Epithelial cell of esophagus (primary cell): ENCODE measurements around the gene RCOR1.
"Not testable (repeated sequence)": the region's sequence is repeated elsewhere in the genome, so short reads cannot be mapped to it uniquely, and the experiment has no call there.

Experiments
- DNase-seq: peaks from one replicate; pipeline ENCODE4 v3.0.0; 2010; ENCODE audit warnings: low read depth
- H3K4me3 ChIP-seq: 2 replicates; pipeline ENCODE4 v1.5.1; 2011; ENCODE audit warnings: mild to moderate bottlenecking, low read length, control low read depth
- TF ChIP-seq, protein P1 (sequence below): IDR thresholded peaks from 2 replicates; pipeline ENCODE4 v1.5.1; 2011; ENCODE audit warnings: low read depth, mild to moderate bottlenecking, low read length, control low read depth, inconsistent platforms; ENCODE audit not compliant: insufficient read depth; ENCODE audit errors: missing control alignments

RCOR1 gene

DNA sequence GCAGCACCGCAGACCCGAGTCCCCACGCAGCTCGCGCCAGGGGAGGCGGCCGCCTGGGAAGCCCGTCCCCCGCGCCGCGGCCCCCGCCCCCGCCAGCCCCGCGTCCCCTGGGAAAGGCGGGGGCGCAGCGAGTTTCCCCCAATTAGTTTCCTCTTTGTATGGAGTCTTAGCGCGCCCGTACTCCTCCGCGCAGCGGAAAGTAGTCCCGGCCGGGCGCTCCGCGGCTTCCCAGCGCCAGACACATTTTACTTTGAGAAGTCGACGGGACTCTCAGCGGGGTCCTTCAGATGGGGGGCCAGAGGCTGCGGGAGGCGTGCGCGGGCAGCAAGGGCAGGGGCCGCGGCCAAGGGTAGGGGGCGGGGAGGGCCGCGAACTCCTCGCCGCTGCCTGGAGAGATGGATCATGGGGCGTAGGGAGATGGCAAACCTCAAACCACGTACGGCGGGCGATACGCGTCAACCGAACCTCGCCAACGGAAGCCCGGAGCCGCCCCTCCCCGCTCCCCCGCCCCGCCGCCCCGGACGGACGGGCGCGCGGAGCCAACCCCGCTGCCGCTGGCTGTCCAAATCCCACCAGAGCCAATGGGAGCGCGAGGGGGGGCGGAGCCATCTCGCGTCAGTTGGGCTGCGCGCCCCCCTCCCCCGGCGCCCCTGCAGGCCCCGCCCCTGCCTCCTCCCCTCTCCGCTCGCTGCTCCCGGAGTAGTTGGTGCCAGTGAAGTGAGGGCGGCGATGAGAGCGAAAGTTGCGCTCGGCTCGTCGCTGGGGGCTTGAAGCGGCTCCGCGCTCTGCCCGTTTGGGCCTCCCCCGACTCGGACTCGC is at the start of gene RCOR1:
Gene RCOR1, plus strand, starts transcription at position 706 of the 819 bp plus-strand sequence. CDS start 238 bp downstream, outside the sequence.
- DNase-seq, result peak; percentile 98
- peak within 1 kb of the TSS; percentile 80 for H3K4me3 ChIP-seq
- TF ChIP-seq, protein P1, sequence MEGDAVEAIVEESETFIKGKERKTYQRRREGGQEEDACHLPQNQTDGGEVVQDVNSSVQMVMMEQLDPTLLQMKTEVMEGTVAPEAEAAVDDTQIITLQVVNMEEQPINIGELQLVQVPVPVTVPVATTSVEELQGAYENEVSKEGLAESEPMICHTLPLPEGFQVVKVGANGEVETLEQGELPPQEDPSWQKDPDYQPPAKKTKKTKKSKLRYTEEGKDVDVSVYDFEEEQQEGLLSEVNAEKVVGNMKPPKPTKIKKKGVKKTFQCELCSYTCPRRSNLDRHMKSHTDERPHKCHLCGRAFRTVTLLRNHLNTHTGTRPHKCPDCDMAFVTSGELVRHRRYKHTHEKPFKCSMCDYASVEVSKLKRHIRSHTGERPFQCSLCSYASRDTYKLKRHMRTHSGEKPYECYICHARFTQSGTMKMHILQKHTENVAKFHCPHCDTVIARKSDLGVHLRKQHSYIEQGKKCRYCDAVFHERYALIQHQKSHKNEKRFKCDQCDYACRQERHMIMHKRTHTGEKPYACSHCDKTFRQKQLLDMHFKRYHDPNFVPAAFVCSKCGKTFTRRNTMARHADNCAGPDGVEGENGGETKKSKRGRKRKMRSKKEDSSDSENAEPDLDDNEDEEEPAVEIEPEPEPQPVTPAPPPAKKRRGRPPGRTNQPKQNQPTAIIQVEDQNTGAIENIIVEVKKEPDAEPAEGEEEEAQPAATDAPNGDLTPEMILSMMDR, result no peak

DNA sequence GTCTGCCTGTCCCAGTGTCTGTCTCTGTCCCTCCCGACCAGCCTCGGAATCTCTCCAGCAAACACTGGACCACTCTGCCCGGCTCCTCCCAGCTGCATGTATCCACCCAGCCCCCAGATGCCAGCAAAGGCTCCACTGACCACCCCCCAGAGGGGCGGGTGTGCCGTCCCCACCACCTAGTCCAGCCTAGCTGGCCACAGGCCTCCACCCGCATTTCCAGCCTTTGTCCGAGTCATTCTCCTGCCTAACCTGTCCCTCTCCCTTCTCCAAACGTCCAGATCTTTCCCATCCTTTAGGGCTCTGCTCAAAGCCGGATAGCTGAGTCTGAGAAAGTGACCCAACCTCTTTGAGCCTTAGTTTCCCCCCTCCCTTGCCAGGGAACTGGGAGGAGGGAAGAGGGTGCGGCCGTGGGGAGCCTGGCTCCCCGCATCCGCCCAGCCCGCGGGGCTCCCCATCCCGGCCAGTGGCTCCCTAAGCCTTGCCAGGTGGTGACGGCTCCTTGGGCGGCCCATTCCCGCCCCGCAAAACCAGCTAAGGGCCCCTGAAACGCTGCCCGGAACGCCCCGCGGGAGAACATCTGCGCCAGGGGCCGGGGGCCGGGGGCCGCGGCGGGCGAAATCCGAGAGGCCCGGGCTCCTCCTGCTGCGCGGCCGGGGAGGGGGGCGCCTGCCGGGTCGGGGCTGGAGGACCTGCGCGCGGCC is 48.3 kb upstream of the RCOR1 start:
- no peak overlapping the region for H3K4me3 ChIP-seq
- TF ChIP-seq, protein P1, result no peak
- DNase-seq, result peak; percentile 45

DNA sequence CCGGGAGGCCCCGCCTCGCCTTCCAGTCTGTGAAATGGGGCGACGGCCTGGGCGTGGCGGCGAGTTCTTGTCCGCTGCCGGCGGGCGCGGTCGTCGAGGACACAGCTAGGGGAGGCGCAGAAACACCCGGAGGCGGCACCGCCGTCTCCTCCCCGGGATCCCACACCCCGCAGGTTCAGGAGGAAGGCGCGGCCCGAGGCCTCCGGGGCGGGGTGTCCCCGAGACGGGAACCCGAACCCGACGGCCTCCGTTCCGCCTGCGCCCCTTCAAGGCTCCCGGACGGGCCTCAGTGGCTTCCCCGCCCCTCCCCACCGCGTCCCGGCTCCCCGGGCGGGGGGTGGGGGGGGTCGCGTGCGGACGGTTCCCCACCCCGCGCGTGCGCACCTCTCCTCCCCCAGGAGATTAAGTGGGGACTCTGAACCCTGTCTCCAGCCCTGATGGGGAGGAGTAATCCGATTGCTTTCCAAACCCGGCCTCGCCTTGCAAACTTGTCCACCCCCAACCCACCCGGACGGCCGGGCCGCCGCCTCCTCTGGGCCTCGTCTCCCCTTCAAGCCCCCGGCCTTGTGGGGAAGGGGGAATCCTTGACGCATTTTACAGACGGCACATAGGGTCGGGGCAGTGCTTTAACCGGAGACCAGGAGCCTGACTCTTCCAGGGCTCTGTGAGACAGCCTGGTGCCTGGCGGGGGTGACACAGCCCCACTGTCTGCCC is 47.5 kb upstream of the RCOR1 start:
- no peak overlapping the region for H3K4me3 ChIP-seq
- no peak for DNase-seq
- TF ChIP-seq, protein P1, result no peak

DNA sequence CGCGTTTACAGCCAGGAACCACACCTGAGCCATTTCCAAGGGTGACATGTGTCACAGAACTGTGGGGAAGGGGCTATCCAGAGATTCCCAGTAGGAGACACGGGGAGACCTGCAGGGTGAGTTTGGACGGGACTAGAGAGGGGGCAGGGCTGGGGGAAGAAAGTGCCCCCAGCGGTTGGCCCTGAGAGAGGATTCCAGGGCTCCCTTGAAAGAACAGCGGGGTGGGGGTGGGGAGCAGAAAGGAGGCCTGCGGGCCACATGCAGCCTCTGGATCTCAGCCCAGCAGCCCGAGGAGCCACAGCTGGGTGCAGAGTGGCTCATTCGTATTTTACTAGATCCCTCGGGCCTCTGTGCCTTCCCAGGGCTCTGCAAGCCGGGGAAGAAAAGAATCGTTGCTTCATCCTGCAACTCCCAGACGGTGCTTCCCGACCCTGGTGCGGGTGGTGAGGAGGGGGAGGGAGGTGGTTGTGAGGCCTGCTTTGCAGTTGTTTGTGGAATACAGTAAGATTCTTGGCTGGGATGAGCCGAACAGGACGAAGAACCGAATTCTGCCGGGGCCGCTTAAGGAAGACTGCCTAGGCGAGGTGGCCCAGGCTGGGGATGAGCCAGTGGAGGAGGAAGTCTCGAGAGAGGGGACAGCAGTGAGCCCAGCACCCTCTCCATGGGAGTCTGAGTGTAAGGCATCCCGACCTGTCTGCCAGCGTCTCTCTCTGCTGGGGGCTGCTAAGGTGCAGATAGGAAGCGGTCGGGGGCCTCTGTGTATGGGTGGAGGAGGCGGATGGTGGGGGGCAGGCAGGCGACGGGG is 46.8 kb upstream of the RCOR1 start:
- TF ChIP-seq, protein P1, result no peak
- no peak for DNase-seq
- no peak overlapping the region for H3K4me3 ChIP-seq

DNA sequence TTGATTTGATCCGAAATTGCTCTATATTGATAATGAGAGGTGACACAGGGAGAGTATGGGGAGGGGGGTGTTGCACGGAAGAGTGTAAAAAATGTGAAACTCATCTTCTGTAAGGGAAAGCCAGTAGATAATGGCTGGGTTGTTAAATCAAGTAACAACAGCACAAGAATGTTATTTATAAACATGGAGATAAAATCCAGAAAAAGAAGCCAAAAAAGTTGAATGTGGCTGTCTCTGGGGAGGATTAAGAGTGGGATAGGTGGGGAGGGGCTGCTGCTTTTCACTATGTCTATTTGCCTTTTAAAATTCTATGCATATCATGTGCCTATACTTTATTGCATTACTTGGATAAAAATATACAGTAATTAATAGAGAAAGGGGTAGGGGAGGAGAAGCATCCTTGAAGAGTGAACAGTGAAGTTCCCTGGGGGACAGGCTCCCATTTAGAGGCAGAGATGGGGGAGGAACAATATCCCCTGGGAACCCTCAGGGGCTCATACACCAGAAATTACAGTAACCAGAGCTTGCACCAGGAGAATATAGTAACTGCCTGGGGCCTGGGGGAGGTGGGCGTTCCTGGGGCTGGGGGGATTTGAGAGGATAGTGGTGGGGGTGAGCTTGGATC is 43.7 kb upstream of the RCOR1 start:
- DNase-seq, result no peak
- TF ChIP-seq, protein P1, result no peak
- no peak overlapping the region for H3K4me3 ChIP-seq

DNA sequence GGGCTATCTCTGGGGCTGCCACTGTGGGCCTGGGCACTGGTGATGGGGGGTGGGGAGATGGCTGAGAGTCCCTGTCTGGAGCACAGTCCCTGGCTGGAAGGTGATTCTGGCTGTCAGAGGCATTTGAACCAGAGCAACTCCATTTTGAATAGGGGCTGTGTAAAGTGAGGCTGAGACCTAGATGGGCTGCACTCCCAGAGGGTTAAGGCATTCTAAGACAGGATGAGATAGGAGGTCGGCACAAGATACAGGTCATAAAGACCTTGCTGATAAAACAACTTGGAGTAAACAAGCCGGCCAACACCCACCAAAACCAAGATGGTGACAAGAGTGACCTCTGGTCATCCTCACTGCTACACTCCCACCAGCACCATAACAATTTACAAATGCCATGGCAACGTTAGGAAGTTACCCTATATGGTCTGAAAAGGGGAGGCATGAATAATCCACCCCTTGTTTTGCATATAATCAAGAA is 41.5 kb upstream of the RCOR1 start:
- not testable (repeated sequence) for DNase-seq, H3K4me3 ChIP-seq
